Cerebellar cortex (tissue), 1 donor: ENCODE results near the gene ALKBH4.
A peak's percentile ranks its signal among the peaks of the same experiment; 100 is the strongest.
"Not testable (repeated sequence)": the region's sequence is repeated elsewhere in the genome, so short reads cannot be mapped to it uniquely, and the experiment has no call there.

Experiments used
- DNase-seq: peaks from one replicate; pipeline ENCODE4 v3.0.0-alpha.2; 2015; ENCODE audit warnings: low spot score

ALKBH4 gene

GRCh38 chr7:102478314-102479208, 13.9 kb upstream of the ALKBH4 start, which contains the start of gene POLR2J:
Gene POLR2J (minus strand): TSS chr7:102478922. CDS start chr7:102478860, 62 bp downstream.
- DNase-seq = peak; percentile 73

- not testable (repeated sequence) for DNase-seq
Measured at GRCh38 chr7:102474736-102475435, 10.2 kb upstream of the ALKBH4 start.

GRCh38 chr7:102474116-102474515, 9.5 kb upstream of the ALKBH4 start:
- DNase-seq = not testable (repeated sequence)

GRCh38 chr7:102473271-102473991, 8.8 kb upstream of the ALKBH4 start:
- no peak for DNase-seq

- DNase-seq = peak; percentile 82
Measured at GRCh38 chr7:102472126-102473041, 7.7 kb upstream of the ALKBH4 start.

DNA sequence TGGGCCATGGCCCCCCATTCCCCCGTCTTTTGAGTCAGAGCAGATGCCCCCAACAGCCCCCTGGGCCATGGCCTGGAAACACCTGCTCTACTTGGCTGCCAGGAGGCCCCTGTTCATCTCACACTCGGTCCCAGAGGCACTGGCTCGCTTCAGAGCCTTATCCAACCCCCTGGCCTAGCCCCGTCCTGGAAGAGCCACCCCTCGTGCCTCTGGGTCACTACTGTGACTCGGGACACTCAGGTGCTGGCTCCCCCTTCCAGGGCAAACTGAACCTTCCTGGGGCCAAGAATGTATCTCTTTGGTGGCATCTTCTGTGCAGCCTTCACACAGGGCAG, 7.1 kb upstream of the ALKBH4 start:
- no peak for DNase-seq

DNA sequence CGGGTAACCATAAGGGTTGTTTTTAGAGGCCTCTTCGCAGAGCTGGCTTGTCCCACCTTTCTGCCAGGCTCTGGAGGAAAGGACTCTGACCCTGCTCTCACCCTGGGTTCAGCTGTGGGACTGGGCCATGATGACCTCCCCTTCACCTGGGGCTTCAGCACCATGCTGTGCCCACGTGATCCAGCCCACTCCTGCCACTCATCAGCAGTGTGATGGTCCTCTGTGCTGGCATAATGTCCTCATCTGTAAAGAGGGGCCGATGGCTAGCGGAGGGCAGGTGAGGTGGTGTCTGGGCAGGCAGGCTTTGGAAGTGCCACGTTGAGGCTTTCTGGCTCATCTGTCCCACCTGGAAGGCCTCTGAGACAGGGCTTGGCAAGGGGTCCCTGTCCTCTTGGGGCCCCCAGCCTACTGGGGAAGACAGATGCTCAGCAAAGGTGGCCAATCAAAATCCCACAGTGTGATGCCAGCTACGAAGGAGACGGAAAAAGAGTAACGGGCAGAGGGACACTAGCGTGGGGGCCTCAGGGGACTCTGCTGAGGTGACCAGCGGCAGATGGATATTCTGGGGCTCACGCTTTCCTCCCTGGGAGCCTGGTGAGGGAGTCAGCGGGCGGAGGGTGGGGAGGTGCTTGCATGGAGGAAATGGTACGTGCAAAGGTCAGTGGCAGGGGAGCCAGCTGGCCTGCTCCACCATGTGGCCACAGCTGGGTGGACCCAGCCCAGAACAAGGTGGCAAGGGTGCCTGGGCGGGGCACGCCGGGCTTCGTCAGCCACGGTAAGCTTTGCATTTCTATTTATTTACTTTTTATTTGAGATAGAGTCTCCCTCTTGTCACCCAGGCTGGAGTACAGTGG, 5.5 kb upstream of the ALKBH4 start:
- no peak for DNase-seq

GRCh38 chr7:102469351-102469971, 4.8 kb upstream of the ALKBH4 start:
- no peak for DNase-seq

- DNase-seq = peak; percentile 64
Measured at GRCh38 chr7:102468478-102469350, 4.1 kb upstream of the ALKBH4 start.

GRCh38 chr7:102467581-102468477, 3.2 kb upstream of the ALKBH4 start:
- no peak for DNase-seq

DNA sequence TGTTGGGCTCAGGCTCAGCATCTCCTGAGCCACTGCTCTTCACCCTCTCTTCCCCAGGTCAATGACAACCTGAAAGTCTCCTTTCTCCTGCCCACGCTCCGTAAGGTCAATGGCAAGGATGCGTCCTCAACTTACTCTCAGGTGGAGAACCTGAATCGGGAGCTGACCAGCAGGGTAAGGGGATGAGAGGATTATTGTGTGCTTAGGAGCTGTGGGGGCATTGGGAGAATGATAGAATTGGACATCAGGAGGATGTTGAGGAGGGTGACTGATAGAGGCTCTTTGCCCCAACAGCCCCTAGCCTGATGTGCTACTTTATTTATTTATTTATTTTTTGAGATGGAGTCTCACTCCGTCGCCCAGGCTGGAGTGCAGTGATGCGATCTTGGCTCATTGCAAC, 1.4 kb upstream of the ALKBH4 start:
- no peak for DNase-seq

GRCh38 chr7:102463841-102464576, 654 bp downstream of the ALKBH4 start:
- no peak for DNase-seq

GRCh38 chr7:102460467-102460866, 4.2 kb downstream of the ALKBH4 start:
- DNase-seq = no peak

- no peak for DNase-seq
Measured at GRCh38 chr7:102459221-102459844, 5.3 kb downstream of the ALKBH4 start.

DNA sequence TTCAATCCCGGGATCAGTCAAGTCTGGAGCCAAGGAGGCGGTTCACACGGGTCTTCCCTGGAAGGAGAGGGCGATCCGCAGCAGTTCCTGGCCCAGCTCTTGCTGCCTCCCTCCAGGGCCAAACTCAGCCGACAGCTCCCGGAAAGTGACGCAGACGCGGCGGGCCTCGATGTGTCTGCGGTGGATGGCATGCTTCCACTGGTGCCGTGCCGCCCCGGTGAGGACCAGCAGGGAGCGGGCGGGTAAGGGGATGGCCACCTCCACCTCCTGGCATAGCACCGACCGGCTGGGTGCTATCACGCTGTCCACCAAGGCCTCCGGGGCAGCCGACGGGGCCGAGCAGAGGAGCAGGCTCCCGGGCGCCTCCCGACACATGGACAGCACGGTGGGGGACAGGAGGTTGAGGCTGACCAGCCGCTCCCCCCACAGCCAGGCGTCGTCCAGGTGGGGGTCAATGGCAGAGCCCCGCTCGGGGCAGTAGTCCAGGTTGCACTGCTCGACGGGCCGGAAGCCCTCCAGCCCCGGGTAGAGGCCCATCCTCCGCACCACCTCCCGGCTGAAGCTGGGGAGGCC, 7.2 kb downstream of the ALKBH4 start:
- DNase-seq = no peak

DNA sequence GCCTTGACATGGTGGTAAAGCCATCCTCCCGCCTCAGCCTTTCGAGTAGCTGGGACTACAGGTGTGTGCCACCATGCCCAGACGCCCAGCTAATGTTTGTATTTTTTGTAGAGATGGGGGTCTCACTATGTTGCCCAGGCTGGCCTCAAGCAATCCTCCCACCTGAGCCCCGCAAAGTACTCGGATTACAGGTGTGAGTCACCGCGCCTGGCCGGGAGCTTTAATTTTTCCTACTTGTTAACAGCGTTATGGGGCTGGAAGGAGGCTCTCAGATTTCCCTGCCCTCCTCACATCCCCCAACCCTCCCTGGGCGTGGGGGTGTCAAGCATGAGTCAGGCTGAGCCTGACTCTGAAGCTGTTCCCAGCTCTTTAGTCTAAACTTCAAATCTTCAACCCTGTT, 8.3 kb downstream of the ALKBH4 start:
- no peak for DNase-seq
